GM23338 (cell line): Measurements from ENCODE around the gene POLE.

ENCODE experiments used
- CREB1 ChIP-seq: fragments of 250-450 bp; sonication (Bioruptor Pico); IDR thresholded peaks from 2 replicates; pipeline ENCODE4 v1.5.0; 2020; ENCODE audit warnings: low read depth, mild to moderate bottlenecking, moderate library complexity
- CTCF ChIP-seq, 2 experiments: fragments of 200-600 bp in 1 of 2; sonication (generic) in 1 of 2; conservative IDR thresholded peaks; 2 replicates each; pipeline versions ENCODE4 v1.5.1 to v1.6.1; 2016 to 2017; ENCODE audit warnings: antibody characterized with exemption in 2 of 2, low read depth in 2 of 2, mild to moderate bottlenecking in 2 of 2, moderate library complexity in 1 of 2
- EZH2 ChIP-seq: fragments of 200-600 bp; sonication (generic); IDR thresholded peaks from one replicate; pipeline ENCODE4 v1.8.0; 2017; ENCODE audit warnings: antibody characterized with exemption, mild to moderate bottlenecking, low read depth; ENCODE audit not compliant: unreplicated experiment
- POLR2AphosphoS5 ChIP-seq: IDR thresholded peaks from 2 replicates; pipeline ENCODE4 v1.6.1; 2016; ENCODE audit warnings: antibody characterized with exemption, low read depth
- REST ChIP-seq: IDR thresholded peaks from one replicate; pipeline ENCODE4 v1.6.1; 2018; ENCODE audit warnings: antibody characterized with exemption; ENCODE audit not compliant: unreplicated experiment

- no peak for TF ChIP-seq CREB1
- TF ChIP-seq CTCF (conservative IDR thresholded peaks at IDR 0.05; ENCODE audit: low read depth in 2 of 2): no peak
- TF ChIP-seq EZH2: no peak
- no peak for TF ChIP-seq REST
- TF ChIP-seq POLR2AphosphoS5: no peak
Measured at GRCh38 chr12:132629330-132629729, 57.8 kb downstream of the POLE start.
